ENCODE measurements around the gene OR4C12. TPM values are rescaled to one million over a fixed set of nuclear protein-coding genes. Genes with fewer than 3 reads are reported as not detected.
"Not testable (repeated sequence)": the region's sequence is repeated elsewhere in the genome, so short reads cannot be mapped to it uniquely, and the experiment has no call there.

OR4C12 gene
- total RNA-seq: not detected

DNA sequence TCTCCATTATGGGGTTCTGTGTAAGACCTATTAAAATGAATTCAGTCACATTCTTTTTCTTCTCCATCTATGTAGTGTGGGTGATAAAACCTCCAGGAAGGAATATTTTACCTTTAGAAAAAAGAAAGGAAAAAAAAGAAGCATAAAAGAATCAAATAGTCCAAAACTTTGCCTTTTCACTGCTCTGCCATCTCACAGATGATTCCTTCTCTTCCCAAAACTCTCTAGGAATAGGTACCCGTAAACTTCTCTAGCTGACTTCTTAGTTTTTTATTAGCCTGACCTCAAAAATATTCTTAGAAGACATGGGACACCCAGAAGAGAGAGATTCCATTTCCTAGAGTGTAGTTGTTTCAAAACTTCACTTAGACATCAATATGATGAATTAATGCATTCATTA, at the start of gene OR4C12:
Gene OR4C12, minus strand, starts transcription at position 101 of the 400 bp plus-strand sequence. Its CDS starts 34 bp downstream, at position 67.
- H3K27me3 Mint-ChIP-seq; H3K4me3 Mint-ChIP-seq; H3K27ac Mint-ChIP-seq; H3K36me3 Mint-ChIP-seq (ENCODE audit: low read depth); H3K4me1 Mint-ChIP-seq; ATAC-seq (replicated peaks); H3K9me3 Mint-ChIP-seq: not testable (repeated sequence)

GRCh38 chr11:50030193-50030592, 47.9 kb upstream of the OR4C12 start:
- Mint-ChIP-seq H3K36me3 (ENCODE audit: low read depth) (no peaks in the 10 kb centered on the region), H3K4me1 (no peaks in the 10 kb centered on the region), H3K27me3 (no peaks in the 10 kb centered on the region), H3K27ac (no peak overlapping the region), H3K9me3 (peaks cover 4% of the 10 kb centered on the region), H3K4me3 (no peak overlapping the region)
- no peak for ATAC-seq (replicated peaks)

DNA sequence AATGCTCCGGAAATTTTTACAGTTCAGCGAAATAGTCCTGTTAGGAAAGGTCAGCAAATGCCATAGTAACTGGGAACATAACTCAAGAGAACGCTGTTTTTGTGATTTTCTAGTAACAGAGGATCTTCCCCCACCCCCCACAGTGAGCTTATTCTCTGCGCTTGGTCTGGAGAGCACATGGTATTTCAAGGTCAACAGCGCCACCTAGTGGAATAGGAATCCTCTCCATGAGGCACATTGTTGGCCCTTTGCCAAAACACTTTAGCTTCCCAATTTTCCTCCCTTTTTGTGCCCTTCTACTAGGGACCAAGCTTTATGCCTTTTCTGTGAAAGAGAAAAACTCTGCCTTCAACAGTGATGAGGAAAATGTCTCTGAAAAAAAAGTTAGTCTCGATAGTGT, 13.2 kb upstream of the OR4C12 start:
- no peaks in the 10 kb centered on the region for H3K36me3 Mint-ChIP-seq (ENCODE audit: low read depth)
- no peaks in the 10 kb centered on the region for H3K9me3 Mint-ChIP-seq
- ATAC-seq (replicated peaks): no peak
- H3K4me1 Mint-ChIP-seq: no peaks in the 10 kb centered on the region
- H3K27me3 Mint-ChIP-seq: no peaks in the 10 kb centered on the region
- H3K4me3 Mint-ChIP-seq: no peak overlapping the region
- H3K27ac Mint-ChIP-seq: no peak overlapping the region

- H3K27me3 Mint-ChIP-seq; H3K4me1 Mint-ChIP-seq; H3K36me3 Mint-ChIP-seq (ENCODE audit: low read depth); H3K4me3 Mint-ChIP-seq; H3K27ac Mint-ChIP-seq; ATAC-seq (replicated peaks): not testable (repeated sequence)
- H3K9me3 Mint-ChIP-seq: peaks cover 15% of the 10 kb centered on the region
Observed at GRCh38 chr11:49973439-49973838, 8.9 kb downstream of the OR4C12 start.

- ATAC-seq (replicated peaks): no peak
- Mint-ChIP-seq H3K4me3 (no peak within 1 kb of the TSS), H3K9me3 (peaks cover 16% of the 10 kb centered on the region), H3K27me3 (no peaks in the 10 kb centered on the region), H3K4me1 (no peaks in the 10 kb centered on the region), H3K27ac (no peak within 1 kb of the TSS), H3K36me3 (ENCODE audit: low read depth) (no peaks in the 10 kb centered on the region)
Observed at GRCh38 chr11:49952091-49952490, 30.2 kb downstream of the OR4C12 start, which contains the start of gene OR4C13. Gene OR4C13 (plus strand): TSS chr11:49952391. CDS start chr11:49952423, 32 bp downstream.

GRCh38 chr11:49948701-49949100, 33.6 kb downstream of the OR4C12 start:
- not testable (repeated sequence) for H3K4me3 Mint-ChIP-seq; H3K27ac Mint-ChIP-seq; H3K4me1 Mint-ChIP-seq; ATAC-seq (replicated peaks); H3K36me3 Mint-ChIP-seq (ENCODE audit: low read depth); H3K27me3 Mint-ChIP-seq
- H3K9me3 Mint-ChIP-seq: peaks cover 12% of the 10 kb centered on the region

Other genes starting within 250 kb of the OR4C12 start
- gene OR4C13, start 30.1 kb downstream of the OR4C12 start, total RNA-seq: not detected
- gene OR4C45, start 50.3 kb upstream of the OR4C12 start, total RNA-seq: not detected

Measured in activated T-helper 17 cell treated with anti-CD3 and anti-CD28 coated beads, Interleukin-2, amount 50 U/mL, for 72 hours (primary cell).